8988T (cell line): Measurements from ENCODE around the gene TMEM14A.
"Not testable (repeated sequence)": the region's sequence is repeated elsewhere in the genome, so short reads cannot be mapped to it uniquely, and the experiment has no call there.

Experiments used
- DNase-seq: peaks from one replicate; pipeline ENCODE4 v3.0.0; 2011

Gene TMEM14A

DNA sequence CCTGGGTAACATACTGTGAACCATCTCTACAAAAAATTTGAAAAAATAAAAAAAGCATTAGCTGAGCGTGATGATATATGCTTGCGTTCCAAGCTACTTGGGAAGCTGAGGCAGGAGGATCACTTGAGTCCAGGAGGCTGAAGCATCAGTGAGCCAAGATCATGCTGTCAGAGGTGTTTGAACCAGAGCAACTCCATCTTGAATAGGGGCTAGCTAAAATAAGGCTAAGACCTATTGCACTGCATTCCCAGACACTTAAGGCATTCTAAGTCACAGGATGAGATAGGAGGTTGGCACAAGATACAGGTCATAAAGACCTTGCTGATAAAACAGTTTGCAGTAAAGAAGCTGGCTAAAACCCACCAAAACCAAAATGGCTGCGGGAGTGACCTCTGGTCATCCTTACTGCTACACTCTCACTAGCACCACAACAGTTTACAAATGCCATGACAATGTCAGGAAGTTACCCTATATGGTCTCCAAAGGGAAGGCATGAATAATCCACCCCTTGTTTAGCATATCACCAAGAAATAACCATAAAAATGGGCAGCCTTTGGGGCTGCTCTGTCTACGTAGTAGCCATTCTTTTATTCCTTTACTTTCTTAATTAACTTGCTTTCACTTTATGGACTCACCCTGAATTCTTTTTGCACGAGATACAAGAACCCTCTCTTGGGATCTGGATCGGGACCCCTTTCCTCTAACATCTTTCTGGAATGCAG, 34.0 kb downstream of the TMEM14A start:
- DNase-seq: not testable (repeated sequence)

DNA sequence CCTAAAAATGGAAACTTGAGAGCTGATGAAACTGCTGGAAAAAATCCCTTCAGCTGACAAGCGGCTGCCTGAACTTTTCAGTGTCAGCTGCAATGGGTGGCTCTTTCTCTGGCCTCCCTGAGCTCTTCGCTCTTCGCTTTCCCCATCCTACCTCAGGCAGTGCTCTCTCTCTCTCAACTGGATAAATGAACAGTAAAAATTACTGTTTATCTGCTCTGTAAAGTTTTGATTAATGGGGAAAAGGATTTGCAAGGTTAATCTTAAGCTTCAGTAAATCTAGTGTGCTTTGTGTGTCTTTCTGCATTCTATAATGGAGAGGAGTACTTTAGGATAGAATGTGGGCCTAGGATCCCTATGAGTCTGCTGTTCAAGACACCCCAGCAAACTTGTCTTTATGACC, 35.1 kb downstream of the TMEM14A start:
- no peak for DNase-seq

DNA sequence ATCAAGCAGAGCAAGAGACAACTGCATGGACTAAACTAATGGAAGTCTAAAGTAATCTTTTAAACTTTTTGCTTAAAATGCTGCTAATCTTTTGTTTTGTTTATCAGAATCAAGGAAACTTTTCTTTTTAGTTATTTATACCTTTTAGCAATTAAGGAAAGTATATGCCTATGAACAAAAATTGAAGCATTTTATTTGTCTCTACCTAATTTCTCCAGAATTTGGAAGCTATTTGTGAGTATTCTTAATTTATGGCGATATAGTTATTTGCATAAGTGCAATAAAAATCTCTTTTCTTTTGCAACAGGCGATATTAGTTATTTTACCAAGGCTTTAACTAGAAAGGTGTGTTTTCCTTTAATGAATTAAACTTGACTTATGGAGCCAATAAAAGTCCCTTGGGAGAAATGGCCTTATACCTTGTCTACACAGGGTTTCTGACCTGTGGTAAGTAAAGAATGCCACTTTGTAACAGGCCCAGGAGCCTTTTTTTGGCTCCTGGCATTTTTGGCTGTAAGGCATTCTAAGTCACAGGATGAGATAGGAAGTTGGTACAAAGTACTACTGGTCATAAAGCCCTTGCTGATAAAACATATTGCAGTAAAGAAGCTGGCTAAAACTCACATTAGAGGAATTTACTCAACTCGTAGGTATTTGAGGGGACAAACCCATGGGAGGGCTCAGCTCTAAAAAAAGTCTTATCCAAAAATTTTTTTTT, 37.2 kb downstream of the TMEM14A start:
- DNase-seq: no peak

DNA sequence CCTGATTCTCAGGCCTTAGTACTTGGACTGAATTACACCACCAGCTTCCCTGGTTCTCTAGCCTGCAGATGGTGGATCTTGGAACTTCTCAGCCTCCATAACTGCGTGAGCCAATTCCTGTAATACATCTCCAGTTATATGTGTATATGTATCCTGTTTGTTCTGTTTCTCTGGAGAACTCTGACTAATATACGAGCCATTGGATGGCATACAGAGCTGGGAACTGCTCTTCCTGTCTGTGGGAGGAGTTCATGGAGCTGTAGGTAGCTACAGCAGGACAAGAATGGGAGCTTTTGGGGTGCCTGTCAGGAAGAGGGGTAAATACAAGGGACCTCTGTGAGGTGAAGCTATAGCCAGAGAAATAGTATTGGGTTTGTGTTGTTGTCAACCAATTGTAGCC, 41.2 kb downstream of the TMEM14A start:
- no peak for DNase-seq

DNA sequence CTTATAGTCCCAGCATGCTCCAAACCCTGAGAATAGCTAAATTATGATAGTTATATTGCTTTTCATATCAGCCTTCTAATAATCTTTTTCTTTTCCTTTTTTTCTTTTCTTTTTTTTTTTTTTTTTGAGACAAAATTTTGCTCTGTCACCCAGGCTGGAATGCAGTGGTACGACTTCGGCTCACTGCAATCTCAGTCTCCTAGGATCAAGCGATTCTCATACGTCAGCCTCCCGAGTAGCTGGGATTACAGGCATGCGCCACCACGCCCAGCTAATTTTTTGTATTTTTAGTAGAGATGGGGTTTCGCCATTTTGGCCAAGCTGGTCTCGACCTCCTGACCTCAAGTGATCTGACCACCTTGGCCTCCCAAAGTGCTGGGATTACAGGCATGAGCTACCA, 43.8 kb downstream of the TMEM14A start:
- not testable (repeated sequence) for DNase-seq

DNA sequence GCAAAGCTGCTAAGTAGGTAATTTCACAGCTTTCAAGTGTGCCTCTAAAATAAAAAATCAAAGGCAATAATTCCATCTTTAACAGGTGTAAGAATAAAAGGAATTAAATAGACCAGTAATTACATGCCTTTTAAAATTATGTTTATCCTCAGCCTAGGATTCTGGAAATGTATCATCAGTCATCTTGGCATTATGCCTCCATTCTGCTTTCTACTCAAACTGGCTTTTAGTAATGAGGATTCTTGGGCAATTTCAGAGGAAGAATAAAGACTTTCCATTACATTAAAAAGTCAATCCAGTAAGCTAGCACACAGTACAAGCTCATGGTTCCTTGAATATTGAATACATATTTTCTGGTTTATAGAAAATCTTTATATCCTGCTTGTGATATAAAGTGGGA, 47.6 kb downstream of the TMEM14A start:
- DNase-seq: no peak

DNA sequence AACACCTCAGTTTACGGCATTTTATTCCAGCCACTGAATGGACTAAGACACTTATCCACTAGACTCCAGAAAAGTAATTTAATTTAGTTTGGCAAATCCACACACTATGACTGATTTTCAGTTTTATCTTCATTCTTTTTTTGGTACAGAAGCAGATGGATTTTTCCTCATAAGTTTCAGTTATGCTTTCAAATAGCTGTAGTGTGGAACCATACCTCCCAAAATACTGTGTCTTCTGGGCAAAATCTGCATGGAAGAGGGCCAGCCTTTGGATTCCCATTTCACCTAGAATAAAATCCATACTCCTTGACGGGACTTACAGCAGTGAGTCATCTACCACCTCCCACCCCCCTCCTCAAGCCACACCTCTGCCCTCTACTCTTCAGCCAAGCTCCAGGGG, 49.4 kb downstream of the TMEM14A start:
- no peak for DNase-seq

DNA sequence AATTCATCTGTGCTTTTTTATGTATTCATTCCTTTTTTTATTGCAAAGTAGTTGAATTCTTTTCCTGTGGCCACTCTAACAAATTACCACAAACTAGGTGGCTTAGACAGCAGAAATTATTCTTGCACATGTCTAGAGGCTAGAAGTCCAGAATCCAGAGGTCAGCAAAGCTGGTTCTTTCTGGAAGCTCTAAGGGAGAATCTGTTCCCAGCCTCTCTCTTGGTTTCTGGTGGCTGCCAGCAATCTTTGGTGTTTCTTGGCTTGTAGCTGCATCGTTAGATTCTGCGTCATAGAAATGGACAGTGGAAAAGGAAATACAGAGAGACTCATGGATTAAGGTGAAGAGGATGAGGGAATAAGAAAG, 53.1 kb downstream of the TMEM14A start:
- no peak for DNase-seq

DNA sequence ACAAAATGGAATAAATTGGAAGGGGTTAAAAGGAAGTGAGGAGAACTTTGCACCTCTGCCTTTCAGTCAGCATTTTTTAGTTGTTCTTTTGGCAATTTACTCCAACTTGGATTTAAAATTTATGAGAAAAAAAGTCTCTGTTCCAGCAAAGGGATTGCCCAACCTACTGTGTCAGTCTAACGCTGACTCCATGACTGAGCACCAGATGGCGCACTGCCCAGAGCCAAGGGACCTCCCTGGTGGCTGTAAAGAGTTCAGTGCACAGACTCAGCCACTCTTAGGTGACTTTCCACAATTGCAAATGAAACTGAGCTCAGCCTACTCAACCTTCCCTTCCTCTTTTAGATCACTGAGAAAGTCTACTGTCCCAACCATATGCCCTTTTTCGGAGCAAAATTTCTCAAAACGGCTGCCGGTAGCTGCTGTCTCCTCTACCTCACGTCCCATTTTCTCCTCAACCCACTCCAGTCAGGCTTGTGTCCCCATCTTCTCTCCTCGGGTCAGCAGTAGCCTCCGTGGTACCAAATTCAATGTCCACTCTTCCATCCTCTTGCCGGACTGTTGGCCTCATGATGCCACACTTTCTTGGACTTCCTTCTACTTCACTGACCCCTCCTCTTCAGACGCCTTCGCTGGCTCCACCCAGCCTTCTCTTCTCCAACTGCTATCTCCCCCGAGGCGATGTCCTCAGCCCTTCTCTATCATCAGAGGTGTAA, 53.7 kb downstream of the TMEM14A start:
- DNase-seq: peak; percentile 66

DNA sequence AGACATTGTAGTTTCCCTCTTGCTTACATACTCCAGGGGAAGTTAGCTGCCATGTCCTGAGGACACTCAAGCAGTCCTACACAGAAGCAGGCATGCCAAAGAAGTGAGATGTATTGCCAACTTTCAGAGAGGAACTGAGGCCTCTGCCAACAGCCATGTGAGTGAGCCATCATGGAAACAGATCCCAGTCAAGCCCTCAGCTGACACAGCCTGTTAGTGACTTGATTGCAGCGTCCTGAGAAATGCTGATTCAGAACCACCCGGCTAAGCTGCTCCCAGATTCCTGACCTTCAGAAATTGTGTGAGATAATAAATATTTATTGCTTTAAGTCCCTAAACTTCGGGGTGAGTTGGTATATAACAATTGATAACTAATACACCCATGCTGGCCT, 54.2 kb downstream of the TMEM14A start:
- DNase-seq: no peak

DNA sequence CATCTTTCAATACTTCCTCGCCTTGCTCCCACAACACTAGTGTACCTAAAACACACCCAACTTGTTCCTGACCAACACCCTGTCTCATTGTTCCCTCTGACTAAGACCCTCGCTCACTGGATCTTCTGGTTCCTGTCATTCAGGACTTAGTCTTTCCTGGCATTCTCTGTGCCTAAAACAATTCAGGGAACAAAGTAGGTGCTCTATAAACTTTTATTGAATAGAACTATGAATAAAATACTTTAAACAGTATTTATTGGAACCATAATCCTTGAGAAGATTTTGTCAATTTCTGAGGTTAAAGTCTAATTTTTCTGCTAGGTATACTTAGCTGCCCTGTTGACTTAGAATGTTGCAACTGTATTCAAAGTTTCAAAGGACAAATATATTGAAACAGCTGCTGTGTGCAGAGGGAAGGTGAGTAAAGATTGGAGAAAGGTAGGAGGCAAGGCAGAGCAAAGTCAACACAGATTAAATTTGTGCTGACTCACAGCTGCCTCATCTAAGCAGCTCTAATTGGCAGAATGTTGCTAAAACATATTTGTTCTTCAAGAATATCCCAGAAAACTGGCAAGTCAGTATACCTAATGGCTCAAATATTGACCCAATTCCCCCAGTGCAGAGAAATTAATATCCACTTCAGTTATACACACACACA, 54.8 kb downstream of the TMEM14A start:
- no peak for DNase-seq

DNA sequence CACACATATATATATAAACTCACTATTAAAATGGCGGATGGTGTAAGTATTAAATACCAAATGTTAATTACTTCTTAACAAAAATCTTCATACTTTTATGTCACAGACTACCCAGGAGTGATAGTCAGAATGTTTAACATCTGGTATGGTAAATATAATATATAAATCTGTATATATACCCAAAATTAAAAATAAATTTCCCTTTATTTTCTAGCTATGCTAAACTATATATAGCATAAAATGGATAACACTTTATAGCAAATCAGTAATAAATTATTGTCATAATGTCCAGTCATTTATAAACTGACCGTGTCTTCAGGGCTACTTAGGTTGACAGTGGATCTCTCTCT, 55.3 kb downstream of the TMEM14A start:
- DNase-seq: no peak

DNA sequence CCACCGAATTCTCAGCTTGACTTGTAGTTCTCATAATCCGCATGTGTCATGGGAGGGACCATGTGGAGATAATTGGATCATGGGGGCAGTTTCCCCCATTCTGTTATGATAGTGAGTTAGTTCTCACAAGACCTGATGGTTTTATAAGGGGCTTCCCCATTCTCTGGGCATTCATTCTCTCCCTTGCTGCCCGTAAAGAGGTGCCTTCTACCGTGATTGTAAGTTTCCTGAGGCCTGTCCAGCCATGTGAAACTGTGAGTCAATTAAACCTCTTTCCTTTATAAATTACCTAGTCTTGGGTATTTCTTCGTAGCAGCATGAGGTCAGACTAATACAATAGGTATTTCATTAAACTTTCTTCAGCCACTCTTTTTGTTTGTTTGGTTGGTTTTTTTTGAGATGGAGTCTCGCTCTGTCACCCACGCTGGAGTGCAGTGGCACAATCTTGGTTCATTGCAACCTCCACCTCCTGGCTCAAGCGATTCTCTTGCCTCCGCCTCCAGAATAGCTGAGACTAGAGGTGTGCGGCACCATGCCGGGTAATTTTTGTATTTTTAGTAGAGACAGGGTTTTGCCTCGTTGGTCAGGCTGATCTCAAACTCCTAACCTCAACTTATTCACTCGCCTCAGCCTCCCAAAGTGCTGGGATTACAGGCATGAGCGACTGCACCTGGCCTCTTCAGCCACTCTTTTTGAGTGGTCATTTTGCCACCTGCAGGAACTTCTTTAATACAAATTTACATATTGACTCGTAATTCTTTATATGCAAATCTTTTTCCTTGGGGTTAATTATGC, 56.0 kb downstream of the TMEM14A start:
- no peak for DNase-seq

DNA sequence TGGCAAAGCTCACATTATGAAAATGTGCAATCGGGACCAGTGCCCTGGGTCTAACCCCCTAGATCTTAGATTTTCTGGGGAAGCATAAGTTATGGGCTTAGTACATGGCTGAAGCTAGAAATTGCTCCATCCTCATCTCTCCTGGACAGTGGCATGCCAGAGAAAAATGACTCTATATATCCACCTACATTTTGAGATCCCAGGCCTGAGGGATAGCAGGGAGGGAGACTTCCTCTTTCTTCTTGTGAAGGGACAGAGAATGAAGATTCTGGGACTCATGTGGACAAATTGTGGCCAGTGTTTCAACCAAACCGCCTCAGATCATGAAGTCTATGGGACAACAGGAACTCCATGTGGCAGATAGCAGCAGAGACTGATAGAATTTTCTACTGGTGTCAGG, 57.0 kb downstream of the TMEM14A start:
- no peak for DNase-seq

DNA sequence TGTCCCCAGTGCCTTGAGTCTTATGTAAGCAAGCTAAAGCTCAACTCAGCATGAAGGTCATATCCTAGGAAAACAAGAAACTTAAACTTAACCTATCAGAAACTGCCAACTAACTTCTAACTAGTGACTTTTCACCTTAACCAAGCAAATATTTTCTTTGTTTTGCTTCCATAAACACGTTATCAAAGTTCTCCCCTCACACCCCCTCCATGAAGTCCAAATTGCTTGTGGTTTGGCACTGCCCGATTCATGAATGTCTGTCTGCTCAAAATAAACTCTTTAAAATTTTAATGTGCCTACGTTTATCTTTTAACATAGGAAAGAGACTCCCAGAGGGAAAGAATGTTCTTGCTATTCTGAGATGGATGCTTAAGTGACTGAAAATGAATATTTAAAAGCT, 57.5 kb downstream of the TMEM14A start:
- DNase-seq: no peak

DNA sequence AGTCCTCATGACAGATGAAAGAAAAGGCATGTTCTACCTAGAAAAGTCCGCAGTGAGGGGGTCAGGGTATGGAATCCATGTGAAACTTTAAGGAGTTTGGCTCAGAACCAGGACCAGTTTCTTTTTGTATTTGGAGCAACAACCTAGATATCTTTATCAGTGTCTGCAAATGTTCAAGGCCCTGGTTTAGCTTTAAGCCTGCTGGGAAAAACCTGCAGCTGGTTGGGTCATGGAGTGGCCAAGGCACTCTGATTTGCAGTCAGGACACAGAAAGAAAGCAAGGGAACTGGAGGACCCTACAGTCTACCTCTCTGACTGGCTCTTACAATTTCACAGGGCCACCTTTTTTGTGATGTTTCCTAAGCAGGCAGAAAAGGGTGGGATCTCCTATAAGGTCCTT, 58.7 kb downstream of the TMEM14A start:
- no peak for DNase-seq

DNA sequence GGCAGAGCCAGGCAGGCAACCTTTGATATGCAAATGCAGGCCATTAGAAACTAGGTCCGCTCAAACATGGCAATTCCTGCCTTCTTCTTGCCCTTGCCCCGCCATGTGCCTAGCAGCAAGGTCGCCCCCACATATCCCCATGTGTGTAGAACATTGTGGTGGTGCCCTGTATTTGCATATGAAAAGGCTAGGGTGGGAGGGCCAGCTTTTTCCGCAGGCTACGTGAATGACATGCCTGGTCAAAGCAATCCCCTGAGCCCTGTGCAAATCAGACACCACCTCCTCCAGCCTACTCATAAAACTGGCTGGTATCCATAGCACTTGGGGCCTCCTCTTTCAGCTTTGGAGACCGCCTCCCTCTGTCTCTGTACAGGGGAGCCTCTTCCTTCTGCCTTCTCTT, 60.8 kb downstream of the TMEM14A start:
- DNase-seq: no peak

DNA sequence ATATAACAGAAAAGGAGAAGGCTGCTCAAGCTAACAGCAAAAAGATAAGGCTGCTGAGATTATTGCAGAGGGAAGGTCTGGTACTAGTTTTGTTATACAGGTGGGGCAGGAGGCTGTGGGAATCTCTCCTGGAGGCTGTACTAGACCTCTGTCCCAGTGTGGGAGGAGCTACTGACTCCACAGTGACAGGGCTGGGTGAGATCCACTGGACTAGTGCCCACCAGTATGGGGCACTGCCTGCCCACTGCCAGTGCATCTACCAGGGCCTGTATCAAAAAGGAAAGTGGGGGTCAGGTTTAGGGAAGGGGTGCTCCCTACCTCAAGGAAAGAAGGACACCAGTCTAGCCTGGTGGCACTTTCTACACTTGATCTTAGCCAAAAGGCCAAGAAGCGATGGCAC, 62.3 kb downstream of the TMEM14A start:
- no peak for DNase-seq

DNA sequence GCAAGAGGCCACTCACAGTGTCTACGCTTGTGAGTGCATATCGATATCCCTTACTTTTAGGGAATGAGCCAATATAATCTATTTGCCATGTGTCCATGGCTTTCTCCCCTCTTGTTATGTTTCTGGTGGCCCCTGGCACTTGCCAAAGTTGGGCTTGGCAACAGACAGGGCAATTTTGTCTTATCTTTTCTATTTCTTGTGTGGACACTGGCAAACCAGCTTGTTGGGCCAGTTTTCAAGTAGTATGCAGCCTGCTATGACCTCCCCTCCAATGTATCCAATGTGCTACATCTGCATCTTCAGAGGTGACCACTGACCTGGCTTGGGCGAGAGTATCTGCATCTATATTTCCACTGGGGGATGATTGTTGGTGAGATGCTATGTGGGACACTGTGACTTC, 63.2 kb downstream of the TMEM14A start:
- no peak for DNase-seq

DNA sequence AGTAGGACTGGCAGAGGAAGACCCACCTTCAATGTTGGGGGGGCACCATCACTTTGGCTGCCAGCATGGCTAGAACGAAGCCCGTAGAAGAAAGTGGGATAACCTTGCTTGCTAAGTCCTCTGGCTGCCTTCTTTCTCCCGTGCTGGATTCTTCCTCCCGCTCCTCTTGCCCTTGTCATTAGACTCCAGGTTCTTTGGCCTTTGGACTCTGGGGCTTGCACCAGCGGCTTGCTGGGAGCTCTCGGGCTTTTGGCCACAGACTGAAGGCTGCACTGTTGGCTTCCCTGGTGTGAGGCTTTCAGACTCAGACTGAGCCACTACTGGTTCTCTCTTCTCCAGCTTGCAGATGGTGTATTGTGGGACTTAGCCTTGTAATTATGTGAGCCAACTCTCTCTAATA, 64.2 kb downstream of the TMEM14A start:
- DNase-seq: no peak

DNA sequence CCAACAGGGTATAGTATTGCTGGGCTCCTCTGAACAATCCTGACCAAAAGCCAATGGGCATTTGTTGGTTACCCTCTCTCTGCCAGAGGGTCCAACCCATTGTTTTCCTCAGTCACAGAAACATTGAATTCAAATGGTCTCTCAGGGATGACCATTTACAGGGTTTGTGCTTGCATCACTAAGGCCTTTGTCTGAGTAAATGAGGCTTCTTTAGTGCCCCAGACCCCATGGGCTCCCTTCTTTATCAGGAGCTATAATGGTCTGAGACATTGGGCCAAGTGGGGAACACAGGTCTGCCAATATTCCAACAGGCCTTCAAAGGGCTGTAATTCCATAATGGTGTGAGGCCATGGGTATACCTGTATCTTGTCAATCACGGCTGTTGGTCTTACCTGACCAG, 65.2 kb downstream of the TMEM14A start:
- DNase-seq: no peak
